GM12891 (cell line): ENCODE measurements around the gene CGNL1.

Source experiments
- POLR2A ChIP-seq: IDR thresholded peaks from 2 replicates; pipeline ENCODE4 v1.6.1; 2011; ENCODE audit warnings: low read depth, low read length, control low read depth
- POLR2AphosphoS5 ChIP-seq: IDR thresholded peaks from 2 replicates; pipeline ENCODE4 v1.6.1; 2011; ENCODE audit warnings: low read depth, low read length, control low read depth
- TAF1 ChIP-seq: IDR thresholded peaks from 2 replicates; pipeline ENCODE4 v1.6.1; 2011; ENCODE audit warnings: low read depth, low read length, control low read depth

GRCh38 chr15:57476533-57476975 is 100.2 kb downstream of the CGNL1 start:
- no peak for TF ChIP-seq TAF1
- TF ChIP-seq POLR2A: no peak
- TF ChIP-seq POLR2AphosphoS5: no peak
